HG03175 (cell line): Measurements from ENCODE around the gene TCF23.
"Not testable (repeated sequence)": the region's sequence is repeated elsewhere in the genome, so short reads cannot be mapped to it uniquely, and the experiment has no call there.

Experiments
- ATAC-seq: cut with Tn5 transposase; IDR thresholded peaks from one replicate; pipeline ENCODE4 v1.9.1; 2021; ENCODE audit warnings: mild to moderate bottlenecking, moderate library complexity; ENCODE audit not compliant: unreplicated experiment

Gene TCF23

GRCh38 chr2:27152102-27152795 is 3.4 kb downstream of the TCF23 start:
- no peak for ATAC-seq

- ATAC-seq: no peak
Measured at GRCh38 chr2:27152796-27153464, 4.1 kb downstream of the TCF23 start.

GRCh38 chr2:27154488-27154887 is 5.7 kb downstream of the TCF23 start:
- ATAC-seq: no peak

- no peak for ATAC-seq
Measured at GRCh38 chr2:27155069-27155520, 6.3 kb downstream of the TCF23 start.

- ATAC-seq: no peak
Measured at GRCh38 chr2:27158468-27158867, 9.7 kb downstream of the TCF23 start.

- ATAC-seq: no peak
Measured at GRCh38 chr2:27159271-27159670, 10.5 kb downstream of the TCF23 start.

GRCh38 chr2:27160191-27160590 is 11.4 kb downstream of the TCF23 start:
- no peak for ATAC-seq

GRCh38 chr2:27162151-27163121 is 13.6 kb downstream of the TCF23 start:
- ATAC-seq: no peak

- ATAC-seq: no peak
Measured at GRCh38 chr2:27164960-27165763, 16.4 kb downstream of the TCF23 start.

- no peak for ATAC-seq
Measured at GRCh38 chr2:27170581-27171337, 22.0 kb downstream of the TCF23 start.

- ATAC-seq: no peak
Measured at GRCh38 chr2:27171351-27171848, 22.6 kb downstream of the TCF23 start.

GRCh38 chr2:27174638-27175037 is 25.8 kb downstream of the TCF23 start:
- ATAC-seq: no peak

- no peak for ATAC-seq
Measured at GRCh38 chr2:27175330-27175729, 26.5 kb downstream of the TCF23 start.

- not testable (repeated sequence) for ATAC-seq
Measured at GRCh38 chr2:27175781-27176180, 27.0 kb downstream of the TCF23 start.

- no peak for ATAC-seq
Measured at GRCh38 chr2:27177441-27178351, 28.9 kb downstream of the TCF23 start.

GRCh38 chr2:27178469-27178868 is 29.7 kb downstream of the TCF23 start:
- ATAC-seq: no peak

GRCh38 chr2:27179344-27180000 is 30.7 kb downstream of the TCF23 start:
- no peak for ATAC-seq

GRCh38 chr2:27182346-27182745 is 33.5 kb downstream of the TCF23 start:
- ATAC-seq: no peak
